ENCODE data around the gene RPL18. TPM values are rescaled to one million over a fixed set of nuclear protein-coding genes. Genes with fewer than 3 reads are reported as not detected.

The RPL18 gene
- total RNA-seq, 2 donors from 2014 or later: 2,478 to 2,506 TPM

DNA sequence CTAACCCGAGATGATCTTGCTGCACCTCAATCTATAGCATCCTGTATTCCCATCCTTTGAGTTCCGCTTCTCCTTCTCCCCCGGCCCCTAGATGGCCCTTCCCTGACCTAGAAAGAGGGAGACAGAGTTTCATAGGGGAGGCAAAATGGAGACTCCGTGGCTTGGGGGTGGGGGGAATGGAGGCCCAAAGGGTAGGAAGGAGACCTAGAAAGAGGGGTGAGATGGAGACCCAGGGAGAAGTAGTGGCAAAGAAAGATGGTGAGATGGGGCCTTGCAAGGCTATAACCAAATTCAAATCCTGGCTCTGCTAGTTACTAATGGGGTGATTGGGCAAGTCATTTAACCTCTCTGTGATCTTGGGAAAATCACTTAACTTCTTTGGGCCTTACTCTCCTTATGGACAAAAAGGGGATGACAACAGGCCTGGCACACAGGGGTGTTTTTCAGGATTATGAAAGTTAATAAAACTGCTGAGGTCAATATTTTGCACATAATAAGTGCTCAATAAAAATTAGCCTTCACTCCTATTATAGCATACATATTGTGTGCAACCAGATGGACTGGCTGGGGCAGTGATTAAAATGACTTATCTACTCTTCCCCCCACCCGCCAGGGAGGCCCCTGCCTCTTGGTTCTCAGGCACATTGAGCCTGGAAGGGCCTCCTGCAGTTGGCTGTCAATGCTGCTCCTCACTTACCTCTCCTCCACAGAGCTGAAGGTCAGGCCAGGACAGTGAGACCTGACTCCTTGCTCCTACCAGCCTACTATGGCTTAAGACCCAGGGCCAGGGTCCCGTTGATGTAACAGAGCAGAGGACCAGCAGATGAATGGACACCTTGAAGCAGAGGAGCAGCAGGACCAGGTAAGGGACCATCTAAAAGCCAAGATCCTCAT lies 961 bp upstream of the RPL18 start:
- peak overlapping the region; percentile 98 for H3K27ac Mint-ChIP-seq
- no peaks in the 10 kb centered on the region for H3K27me3 Mint-ChIP-seq
- DNase-seq: no peak
- no peak for ATAC-seq
- peaks cover 7% of the 10 kb centered on the region for H3K36me3 Mint-ChIP-seq (ENCODE audit: low read depth)
- H3K4me1 Mint-ChIP-seq: peaks cover 40% of the 10 kb centered on the region
- peak overlapping the region; percentile 96 for H3K4me3 Mint-ChIP-seq
- H3K9me3 ChIP-seq (ENCODE audit: control insufficient read depth, low read length, poor library complexity, severe bottlenecking): no peaks in the 10 kb centered on the region

DNA sequence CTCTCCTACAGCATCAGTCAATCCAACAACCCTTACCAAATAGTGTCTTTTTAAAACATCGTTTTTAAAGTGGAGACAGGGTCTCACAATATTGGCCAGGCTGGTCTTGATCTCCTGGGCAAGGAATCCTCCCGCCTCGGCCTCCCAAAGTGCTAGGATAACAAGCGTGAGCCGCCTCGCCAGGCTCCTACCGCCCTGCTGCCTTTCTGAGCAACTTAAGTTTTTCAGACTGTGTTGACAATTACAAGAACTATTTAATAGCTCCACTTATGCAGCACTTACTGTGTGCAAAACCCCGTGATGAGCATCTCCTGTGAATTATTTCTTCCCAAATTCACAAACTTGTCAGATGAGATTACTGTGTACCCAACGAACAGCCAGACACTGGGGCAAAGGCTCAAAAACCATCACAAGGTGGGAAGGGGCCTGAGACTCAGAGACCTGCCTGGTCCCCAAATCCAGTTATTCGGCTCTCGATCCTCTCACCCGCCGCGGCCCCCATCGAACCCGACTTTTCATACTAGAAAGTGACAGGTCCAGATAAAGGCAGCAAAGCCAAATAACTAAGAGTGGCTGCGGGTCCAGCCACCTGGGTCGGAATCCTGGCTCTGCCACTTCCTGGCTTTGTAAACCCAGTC lies 581 bp downstream of the RPL18 start:
- Mint-ChIP-seq H3K27me3 (no peaks in the 10 kb centered on the region), H3K4me3 (peak overlapping the region; percentile 96), H3K36me3 (ENCODE audit: low read depth) (peaks cover 5% of the 10 kb centered on the region), H3K4me1 (peaks cover 30% of the 10 kb centered on the region), H3K27ac (peak overlapping the region; percentile 98)
- no peak for DNase-seq
- H3K9me3 ChIP-seq (ENCODE audit: control insufficient read depth, low read length, poor library complexity, severe bottlenecking): no peaks in the 10 kb centered on the region
- ATAC-seq: no peak

- Mint-ChIP-seq H3K27me3 (no peaks in the 10 kb centered on the region), H3K36me3 (ENCODE audit: low read depth) (peaks cover 3% of the 10 kb centered on the region), H3K27ac (peak overlapping the region; percentile 98), H3K4me1 (peaks cover 27% of the 10 kb centered on the region), H3K4me3 (peak overlapping the region; percentile 96)
- ATAC-seq (no peak), DNase-seq (no peak)
- no peaks in the 10 kb centered on the region for H3K9me3 ChIP-seq (ENCODE audit: control insufficient read depth, low read length, poor library complexity, severe bottlenecking)
These were observed 1.6 kb downstream of the RPL18 start for GRCh38 chr19:48617146-48617937.

- H3K4me1 Mint-ChIP-seq: peaks cover 26% of the 10 kb centered on the region
- no peaks in the 10 kb centered on the region for H3K9me3 ChIP-seq (ENCODE audit: control insufficient read depth, low read length, poor library complexity, severe bottlenecking)
- H3K27ac Mint-ChIP-seq: peak overlapping the region; percentile 98
- ATAC-seq (no peak), DNase-seq (no peak)
- H3K4me3 Mint-ChIP-seq: peak overlapping the region; percentile 96
- H3K27me3 Mint-ChIP-seq: no peaks in the 10 kb centered on the region
- peaks cover 3% of the 10 kb centered on the region for H3K36me3 Mint-ChIP-seq (ENCODE audit: low read depth)
These were observed 2.4 kb downstream of the RPL18 start for GRCh38 chr19:48616491-48617056.

DNA sequence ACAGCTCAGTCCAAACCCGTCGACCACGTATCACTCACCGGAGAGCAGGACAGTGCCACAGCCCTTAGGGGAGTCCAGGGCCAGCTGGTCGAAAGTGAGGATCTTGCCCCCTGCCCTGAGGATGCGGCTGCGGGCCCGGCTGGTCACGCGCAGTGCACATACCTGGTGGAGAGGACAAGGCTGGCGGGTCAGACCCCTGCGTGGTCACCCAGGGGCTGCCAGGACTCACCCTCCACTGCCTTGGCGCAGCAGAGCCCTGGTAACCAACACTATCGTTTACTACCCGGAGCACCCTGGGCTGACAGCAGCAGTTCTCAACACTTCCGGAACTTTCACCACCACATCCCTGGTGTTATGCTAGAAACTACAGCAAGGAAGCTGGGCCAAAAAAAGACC lies 2.9 kb downstream of the RPL18 start:
- Mint-ChIP-seq H3K36me3 (ENCODE audit: low read depth) (peaks cover 3% of the 10 kb centered on the region), H3K4me1 (peaks cover 26% of the 10 kb centered on the region), H3K4me3 (peak overlapping the region; percentile 96), H3K27me3 (no peaks in the 10 kb centered on the region), H3K27ac (peak overlapping the region; percentile 98)
- no peaks in the 10 kb centered on the region for H3K9me3 ChIP-seq (ENCODE audit: control insufficient read depth, low read length, poor library complexity, severe bottlenecking)
- DNase-seq (no peak), ATAC-seq (no peak)

DNA sequence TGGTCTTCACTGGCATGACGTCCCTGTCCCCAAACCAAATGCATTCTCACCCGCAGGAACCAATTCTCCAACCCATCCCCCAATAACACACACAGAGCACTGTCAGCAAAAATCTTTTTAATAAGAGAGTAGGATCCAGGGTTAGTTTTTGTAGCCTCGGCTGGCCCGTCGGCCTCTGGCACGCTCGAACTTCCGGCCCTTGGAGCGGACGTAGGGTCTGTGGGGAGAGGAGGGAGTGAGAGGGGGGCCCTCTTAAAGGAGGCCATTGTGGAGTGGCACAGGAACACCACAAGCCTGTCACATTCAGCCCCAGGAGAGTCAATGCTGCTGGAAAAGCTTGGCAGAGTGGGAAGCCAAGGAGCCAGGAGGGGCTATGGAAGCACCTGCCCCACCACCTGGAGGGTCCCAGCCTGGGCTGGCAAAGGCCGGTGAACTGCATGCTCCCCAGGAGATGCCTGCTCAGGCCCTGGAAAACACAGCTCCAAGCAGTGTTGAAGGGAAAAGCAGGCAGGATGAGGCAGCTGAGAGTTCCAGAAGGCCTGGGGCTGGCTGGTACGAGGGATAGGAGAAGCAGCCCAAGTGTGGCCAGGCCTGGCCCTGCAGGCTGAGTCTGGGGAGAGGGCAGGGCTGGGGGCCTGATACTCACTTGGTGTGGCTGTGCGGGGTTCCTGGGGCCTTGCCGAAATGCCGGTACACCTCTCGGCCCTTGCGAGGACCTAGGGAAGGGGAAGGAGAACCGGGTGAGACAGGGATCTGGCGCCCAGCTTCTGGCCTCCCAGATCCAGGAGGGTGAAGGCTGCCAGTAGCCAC lies 3.5 kb downstream of the RPL18 start:
- DNase-seq: no peak
- H3K27me3 Mint-ChIP-seq: no peaks in the 10 kb centered on the region

DNA sequence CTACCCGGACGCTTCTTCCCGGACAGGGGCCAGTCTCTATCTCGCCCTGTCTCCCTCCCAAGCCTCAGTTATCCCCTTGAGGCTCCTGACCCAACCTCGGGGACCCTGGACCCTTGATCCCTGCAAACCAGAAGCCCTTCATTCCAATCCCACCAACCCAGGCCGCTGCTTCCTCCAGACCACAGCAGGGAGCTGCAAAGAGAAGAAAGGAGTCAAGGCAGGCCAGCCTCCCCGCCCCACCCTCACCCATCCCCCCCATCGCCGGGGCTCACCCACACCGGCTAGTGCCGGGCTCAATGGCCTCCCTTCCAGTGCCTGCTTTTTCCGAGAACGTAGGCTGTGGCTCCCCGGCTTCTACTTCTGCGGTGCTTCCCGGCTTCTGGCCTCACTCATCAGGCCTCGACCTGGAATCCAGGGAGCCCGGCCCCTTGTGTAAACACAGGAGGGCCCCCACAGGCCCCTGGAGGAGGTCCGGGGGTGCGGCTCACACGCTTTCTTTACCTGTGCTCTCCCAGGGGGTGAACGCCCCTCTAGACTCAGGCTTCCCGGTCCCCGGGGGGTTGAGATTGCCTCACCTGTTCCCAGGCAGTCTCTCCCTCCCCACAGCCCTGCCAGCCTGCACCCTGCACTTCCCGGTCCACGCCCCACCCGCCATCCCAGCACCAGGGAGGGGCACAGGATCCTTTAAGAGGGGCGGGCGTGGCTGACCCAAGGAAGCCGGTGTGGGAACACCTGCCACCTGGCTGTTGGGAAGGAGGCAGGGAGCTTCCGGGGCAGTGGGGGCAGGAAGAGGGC lies 4.3 kb downstream of the RPL18 start, which contains the start of gene FAM83E:
TSS of gene FAM83E (minus strand) at position 641 of the 795 bp plus-strand sequence. CDS start 1,704 bp downstream, outside the sequence.
- H3K27me3 Mint-ChIP-seq: no peaks in the 10 kb centered on the region

More for the DNA sequence above, 3.5 kb downstream of the RPL18 start:
- ATAC-seq: no peak
- H3K27ac Mint-ChIP-seq: peak overlapping the region; percentile 66
- H3K9me3 ChIP-seq (ENCODE audit: control insufficient read depth, low read length, poor library complexity, severe bottlenecking): no peaks in the 10 kb centered on the region
- H3K4me3 Mint-ChIP-seq: peak overlapping the region; percentile 96
- H3K4me1 Mint-ChIP-seq: peaks cover 26% of the 10 kb centered on the region
- H3K36me3 Mint-ChIP-seq (ENCODE audit: low read depth): peaks cover 3% of the 10 kb centered on the region

GRCh38 chr19:48613852-48614435 lies 5.0 kb downstream of the RPL18 start:
- Mint-ChIP-seq H3K27me3 (no peaks in the 10 kb centered on the region), H3K36me3 (ENCODE audit: low read depth) (peaks cover 3% of the 10 kb centered on the region), H3K27ac (peak overlapping the region; percentile 54), H3K4me3 (peak overlapping the region; percentile 36), H3K4me1 (peaks cover 21% of the 10 kb centered on the region)
- ATAC-seq (no peak), DNase-seq (no peak)
- H3K9me3 ChIP-seq (ENCODE audit: control insufficient read depth, low read length, poor library complexity, severe bottlenecking): no peaks in the 10 kb centered on the region

More for the DNA sequence above, 4.3 kb downstream of the RPL18 start, which contains the start of gene FAM83E:
- H3K4me3 Mint-ChIP-seq: peak within 1 kb of the TSS; percentile 96
- H3K4me1 Mint-ChIP-seq: peaks cover 24% of the 10 kb centered on the region
- ATAC-seq: no peak
- peaks cover 3% of the 10 kb centered on the region for H3K36me3 Mint-ChIP-seq (ENCODE audit: low read depth)
- no peak for DNase-seq
- no peaks in the 10 kb centered on the region for H3K9me3 ChIP-seq (ENCODE audit: control insufficient read depth, low read length, poor library complexity, severe bottlenecking)
- H3K27ac Mint-ChIP-seq: peak within 1 kb of the TSS; percentile 66

GRCh38 chr19:48613024-48613851 lies 5.7 kb downstream of the RPL18 start:
- Mint-ChIP-seq H3K27me3 (no peaks in the 10 kb centered on the region), H3K4me1 (peaks cover 22% of the 10 kb centered on the region), H3K4me3 (peak overlapping the region; percentile 31), H3K27ac (peak overlapping the region; percentile 54), H3K36me3 (ENCODE audit: low read depth) (peaks cover 3% of the 10 kb centered on the region)
- no peaks in the 10 kb centered on the region for H3K9me3 ChIP-seq (ENCODE audit: control insufficient read depth, low read length, poor library complexity, severe bottlenecking)
- ATAC-seq (no peak), DNase-seq (no peak)

- no peak for ATAC-seq
- Mint-ChIP-seq H3K4me3 (no peak overlapping the region), H3K36me3 (ENCODE audit: low read depth) (peaks cover 3% of the 10 kb centered on the region), H3K27me3 (no peaks in the 10 kb centered on the region), H3K27ac (no peak overlapping the region), H3K4me1 (peaks cover 16% of the 10 kb centered on the region)
- no peak for DNase-seq
- no peaks in the 10 kb centered on the region for H3K9me3 ChIP-seq (ENCODE audit: control insufficient read depth, low read length, poor library complexity, severe bottlenecking)
These were observed 7.1 kb downstream of the RPL18 start for GRCh38 chr19:48611872-48612271.
